ENCODE data around the gene TCERG1L.

TCERG1L gene

GRCh38 chr10:131198843-131199242 is 112.7 kb downstream of the TCERG1L start:
- ATAC-seq (no peak), DNase-seq (no peak)
- no peaks in the 10 kb centered on the region for H3K9me3 Mint-ChIP-seq
- no peak overlapping the region for H3K4me3 Mint-ChIP-seq
- no peaks in the 10 kb centered on the region for H3K36me3 Mint-ChIP-seq (ENCODE audit: low read depth)
- peaks cover 9% of the 10 kb centered on the region for H3K27me3 Mint-ChIP-seq
- no peak overlapping the region for H3K27ac Mint-ChIP-seq
- no peaks in the 10 kb centered on the region for H3K4me1 Mint-ChIP-seq

GRCh38 chr10:131198401-131198800 is 113.1 kb downstream of the TCERG1L start:
- no peak for ATAC-seq
- Mint-ChIP-seq H3K4me3 (no peak overlapping the region), H3K27ac (no peak overlapping the region), H3K9me3 (no peaks in the 10 kb centered on the region), H3K4me1 (no peaks in the 10 kb centered on the region), H3K36me3 (ENCODE audit: low read depth) (no peaks in the 10 kb centered on the region), H3K27me3 (peaks cover 9% of the 10 kb centered on the region)
- DNase-seq: no peak

- Mint-ChIP-seq H3K36me3 (ENCODE audit: low read depth) (no peaks in the 10 kb centered on the region), H3K27me3 (peaks cover 9% of the 10 kb centered on the region), H3K4me1 (no peaks in the 10 kb centered on the region), H3K9me3 (peaks cover 7% of the 10 kb centered on the region), H3K27ac (no peak overlapping the region), H3K4me3 (no peak overlapping the region)
- no peak for DNase-seq
- no peak for ATAC-seq
Measured at GRCh38 chr10:131196176-131196885, 115.2 kb downstream of the TCERG1L start.

- H3K4me3 Mint-ChIP-seq: no peak overlapping the region
Measured at GRCh38 chr10:131195558-131196159, 115.9 kb downstream of the TCERG1L start.

GRCh38 chr10:131195116-131195515 is 116.4 kb downstream of the TCERG1L start:
- Mint-ChIP-seq H3K4me3 (no peak overlapping the region), H3K27ac (no peak overlapping the region), H3K9me3 (peaks cover 7% of the 10 kb centered on the region), H3K36me3 (ENCODE audit: low read depth) (no peaks in the 10 kb centered on the region), H3K4me1 (no peaks in the 10 kb centered on the region), H3K27me3 (peaks cover 5% of the 10 kb centered on the region)
- ATAC-seq (no peak), DNase-seq (no peak)

More at GRCh38 chr10:131195558-131196159, 115.9 kb downstream of the TCERG1L start:
- Mint-ChIP-seq H3K27me3 (peaks cover 9% of the 10 kb centered on the region), H3K27ac (no peak overlapping the region), H3K36me3 (ENCODE audit: low read depth) (no peaks in the 10 kb centered on the region), H3K4me1 (no peaks in the 10 kb centered on the region), H3K9me3 (peaks cover 7% of the 10 kb centered on the region)
- no peak for ATAC-seq
- DNase-seq: no peak

GRCh38 chr10:131193923-131194322 is 117.6 kb downstream of the TCERG1L start:
- Mint-ChIP-seq H3K9me3 (peaks cover 7% of the 10 kb centered on the region), H3K4me3 (no peak overlapping the region), H3K36me3 (ENCODE audit: low read depth) (no peaks in the 10 kb centered on the region), H3K4me1 (no peaks in the 10 kb centered on the region), H3K27me3 (no peaks in the 10 kb centered on the region), H3K27ac (no peak overlapping the region)
- no peak for ATAC-seq
- DNase-seq: no peak

- H3K27ac Mint-ChIP-seq: no peak overlapping the region
- H3K9me3 Mint-ChIP-seq: peaks cover 7% of the 10 kb centered on the region
- no peaks in the 10 kb centered on the region for H3K4me1 Mint-ChIP-seq
- H3K4me3 Mint-ChIP-seq: no peak overlapping the region
- H3K27me3 Mint-ChIP-seq: peaks cover 2% of the 10 kb centered on the region
- DNase-seq (no peak), ATAC-seq (no peak)
- no peaks in the 10 kb centered on the region for H3K36me3 Mint-ChIP-seq (ENCODE audit: low read depth)
Measured at GRCh38 chr10:131188494-131188893, 123.0 kb downstream of the TCERG1L start.

GRCh38 chr10:131187926-131188325 is 123.6 kb downstream of the TCERG1L start:
- Mint-ChIP-seq H3K36me3 (ENCODE audit: low read depth) (no peaks in the 10 kb centered on the region), H3K9me3 (peaks cover 7% of the 10 kb centered on the region), H3K4me3 (no peak overlapping the region), H3K27ac (no peak overlapping the region), H3K4me1 (no peaks in the 10 kb centered on the region), H3K27me3 (peaks cover 2% of the 10 kb centered on the region)
- no peak for DNase-seq
- no peak for ATAC-seq

GRCh38 chr10:131187274-131187673 is 124.2 kb downstream of the TCERG1L start:
- ATAC-seq: no peak
- peaks cover 2% of the 10 kb centered on the region for H3K27me3 Mint-ChIP-seq
- peaks cover 3% of the 10 kb centered on the region for H3K9me3 Mint-ChIP-seq

GRCh38 chr10:131186547-131187253 is 124.8 kb downstream of the TCERG1L start:
- Mint-ChIP-seq H3K27me3 (peaks cover 2% of the 10 kb centered on the region), H3K27ac (no peak overlapping the region), H3K9me3 (no peaks in the 10 kb centered on the region)

More at GRCh38 chr10:131187274-131187673, 124.2 kb downstream of the TCERG1L start:
- no peaks in the 10 kb centered on the region for H3K36me3 Mint-ChIP-seq (ENCODE audit: low read depth)
- no peak overlapping the region for H3K4me3 Mint-ChIP-seq
- H3K27ac Mint-ChIP-seq: no peak overlapping the region
- DNase-seq: no peak
- H3K4me1 Mint-ChIP-seq: no peaks in the 10 kb centered on the region

GRCh38 chr10:131184503-131184902 is 127.0 kb downstream of the TCERG1L start:
- no peak overlapping the region for H3K4me3 Mint-ChIP-seq
- H3K4me1 Mint-ChIP-seq: no peaks in the 10 kb centered on the region
- DNase-seq: no peak
- H3K36me3 Mint-ChIP-seq (ENCODE audit: low read depth): no peaks in the 10 kb centered on the region
- no peaks in the 10 kb centered on the region for H3K9me3 Mint-ChIP-seq
- peaks cover 2% of the 10 kb centered on the region for H3K27me3 Mint-ChIP-seq
- no peak overlapping the region for H3K27ac Mint-ChIP-seq
- no peak for ATAC-seq

More at GRCh38 chr10:131186547-131187253, 124.8 kb downstream of the TCERG1L start:
- Mint-ChIP-seq H3K4me3 (no peak overlapping the region), H3K4me1 (no peaks in the 10 kb centered on the region), H3K36me3 (ENCODE audit: low read depth) (no peaks in the 10 kb centered on the region)
- DNase-seq (no peak), ATAC-seq (no peak)

GRCh38 chr10:131183546-131184045 is 127.9 kb downstream of the TCERG1L start:
- Mint-ChIP-seq H3K27me3 (peaks cover 2% of the 10 kb centered on the region), H3K4me1 (no peaks in the 10 kb centered on the region), H3K4me3 (no peak overlapping the region), H3K9me3 (no peaks in the 10 kb centered on the region), H3K27ac (no peak overlapping the region), H3K36me3 (ENCODE audit: low read depth) (no peaks in the 10 kb centered on the region)
- DNase-seq (no peak), ATAC-seq (no peak)

- Mint-ChIP-seq H3K27me3 (peaks cover 2% of the 10 kb centered on the region), H3K4me3 (no peak overlapping the region), H3K27ac (no peak overlapping the region), H3K4me1 (no peaks in the 10 kb centered on the region), H3K36me3 (ENCODE audit: low read depth) (no peaks in the 10 kb centered on the region), H3K9me3 (no peaks in the 10 kb centered on the region)
- ATAC-seq (no peak), DNase-seq (no peak)
Measured at GRCh38 chr10:131181456-131181855, 130.1 kb downstream of the TCERG1L start.

- Mint-ChIP-seq H3K27me3 (no peaks in the 10 kb centered on the region), H3K4me1 (no peaks in the 10 kb centered on the region), H3K9me3 (no peaks in the 10 kb centered on the region), H3K36me3 (ENCODE audit: low read depth) (no peaks in the 10 kb centered on the region), H3K4me3 (no peak overlapping the region), H3K27ac (no peak overlapping the region)
- no peak for DNase-seq
- no peak for ATAC-seq
Measured at GRCh38 chr10:131180740-131181415, 130.6 kb downstream of the TCERG1L start.
